H54 (cell line): Measurements from ENCODE around the gene SNX3.
"Not testable (repeated sequence)": the region's sequence is repeated elsewhere in the genome, so short reads cannot be mapped to it uniquely, and the experiment has no call there.

ENCODE experiments used
- DNase-seq: peaks from one replicate; pipeline ENCODE4 v3.0.0; 2011; ENCODE audit warnings: low spot score, mixed read lengths; ENCODE audit not compliant: insufficient read length
- FAIRE-seq: peaks from 3 replicates; lab custom pipeline; 2011; peaks lifted over from hg19 to GRCh38; lab: Jason Lieb, UNC
- POLR2A ChIP-seq: IDR thresholded peaks from 2 replicates; pipeline ENCODE4 v1.6.1; 2011; ENCODE audit warnings: low read depth, mild to moderate bottlenecking, low read length

The SNX3 gene

DNA sequence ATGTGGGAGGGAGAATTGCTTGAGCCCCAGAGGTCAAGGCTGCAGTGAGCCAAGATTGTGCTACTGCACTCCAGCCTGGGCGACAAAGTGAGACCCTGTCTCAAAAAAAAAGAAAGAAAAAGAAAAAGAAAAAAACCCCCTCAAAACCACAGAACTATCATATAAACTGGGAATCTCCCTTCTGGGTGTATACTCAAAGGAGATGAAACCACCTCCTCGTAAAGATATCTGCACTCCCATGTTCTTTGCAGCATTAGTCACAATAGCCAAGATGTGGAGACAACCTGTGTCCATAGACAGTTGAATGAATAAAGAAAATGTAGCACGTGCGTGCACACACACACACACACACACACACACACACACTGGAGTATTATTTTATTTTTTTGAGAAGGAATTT lies 25.5 kb upstream of the SNX3 start:
- TF ChIP-seq POLR2A: no peak
- FAIRE-seq (no peak), DNase-seq (no peak)

DNA sequence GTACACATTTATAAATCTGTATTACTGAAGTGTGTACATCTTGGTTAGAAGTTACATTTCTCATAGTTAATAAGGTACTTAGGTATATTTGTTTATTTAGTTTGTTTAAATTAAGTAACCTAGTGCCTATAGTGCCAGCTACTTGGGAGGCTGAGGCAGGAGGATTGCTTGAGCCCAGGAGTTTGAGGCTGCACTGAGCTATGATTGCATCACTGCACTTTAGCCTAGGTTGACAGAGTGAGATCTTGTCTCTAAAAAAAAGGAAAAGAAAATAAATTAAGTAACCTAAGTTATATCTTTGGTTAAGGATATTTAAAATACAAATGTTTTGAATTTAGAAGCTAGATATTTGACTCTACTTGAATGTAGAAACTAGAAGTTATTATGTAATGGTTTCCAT lies 24.5 kb upstream of the SNX3 start:
- FAIRE-seq: no peak
- TF ChIP-seq POLR2A: no peak
- DNase-seq: no peak

DNA sequence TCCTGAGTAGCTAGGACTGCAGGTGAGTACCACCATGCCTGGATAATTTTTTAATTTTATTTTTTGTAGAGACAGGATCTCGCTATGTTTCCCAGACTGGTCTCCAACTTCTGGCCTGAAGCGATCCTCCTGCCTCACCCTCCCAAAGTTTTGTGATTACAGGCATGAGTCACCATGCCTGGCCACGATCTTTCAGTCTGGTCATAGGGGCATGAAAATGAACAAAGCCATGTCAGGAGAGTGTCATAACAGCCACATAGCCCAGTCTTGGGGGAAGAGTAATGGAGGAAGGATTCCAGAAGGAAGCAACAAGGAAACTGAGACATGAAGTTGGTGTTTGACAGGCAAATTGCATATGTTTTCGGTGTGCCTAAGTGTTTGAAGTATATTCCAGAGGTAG lies 17.0 kb upstream of the SNX3 start:
- TF ChIP-seq POLR2A: no peak
- DNase-seq: no peak
- FAIRE-seq: no peak

DNA sequence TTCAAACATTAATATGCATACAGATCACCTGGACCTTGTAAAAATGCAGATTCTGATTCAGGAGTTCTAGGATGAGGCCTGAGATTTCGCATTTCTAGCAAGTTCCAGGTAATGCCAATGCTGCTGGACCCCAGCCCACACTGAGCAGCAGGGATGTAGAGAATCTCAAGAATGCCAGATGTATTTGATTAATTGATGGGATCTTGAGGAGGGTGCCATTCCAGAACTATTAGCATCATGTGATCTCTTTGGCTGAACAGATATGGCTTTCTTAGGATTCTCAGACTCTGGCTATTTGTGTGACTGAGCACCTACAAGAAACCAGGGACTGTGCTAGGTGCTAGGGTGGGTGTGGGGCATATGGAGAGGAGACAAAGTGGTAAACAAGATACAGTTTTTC lies 16.5 kb upstream of the SNX3 start:
- no peak for TF ChIP-seq POLR2A
- no peak for FAIRE-seq
- no peak for DNase-seq

DNA sequence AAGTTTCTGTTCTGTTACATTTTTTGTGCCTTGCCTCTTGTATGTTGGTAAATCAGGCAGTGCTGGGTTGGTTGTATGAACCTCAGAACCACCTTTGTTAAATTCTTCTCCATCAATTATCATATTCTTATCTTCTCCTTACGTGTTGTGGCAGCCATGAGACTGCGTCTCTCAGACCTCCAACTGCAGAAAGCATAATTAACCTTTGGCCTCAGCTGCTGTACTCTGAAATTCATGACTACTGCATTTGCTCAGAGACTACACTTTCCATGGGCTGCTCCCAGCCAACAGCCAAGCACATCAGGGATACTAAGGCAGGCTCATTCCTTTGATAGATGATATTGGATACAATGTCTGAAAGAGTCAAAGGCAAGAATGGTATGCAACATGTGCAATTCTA lies 15.1 kb upstream of the SNX3 start:
- no peak for TF ChIP-seq POLR2A
- DNase-seq (no peak), FAIRE-seq (no peak)

DNA sequence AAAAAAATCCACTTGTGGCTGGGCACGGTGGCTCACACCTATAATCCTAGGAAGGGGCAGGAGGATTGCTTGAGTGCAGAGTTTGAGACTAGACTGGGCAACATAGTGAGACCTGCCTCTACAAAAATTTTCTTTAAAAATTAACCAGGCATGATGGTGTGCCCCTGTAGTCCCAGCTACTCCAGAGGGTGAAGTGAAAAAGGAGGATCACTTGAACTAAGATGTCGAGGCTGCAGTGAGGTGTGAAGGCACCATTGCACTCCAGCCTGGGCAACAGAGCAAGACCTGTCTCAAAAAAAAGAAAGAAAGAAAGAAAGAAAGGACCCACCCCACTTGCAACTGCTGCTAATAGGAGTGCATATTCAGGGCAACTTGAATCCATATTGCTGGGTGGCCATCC lies 13.7 kb upstream of the SNX3 start:
- no peak for TF ChIP-seq POLR2A
- DNase-seq (no peak), FAIRE-seq (no peak)

DNA sequence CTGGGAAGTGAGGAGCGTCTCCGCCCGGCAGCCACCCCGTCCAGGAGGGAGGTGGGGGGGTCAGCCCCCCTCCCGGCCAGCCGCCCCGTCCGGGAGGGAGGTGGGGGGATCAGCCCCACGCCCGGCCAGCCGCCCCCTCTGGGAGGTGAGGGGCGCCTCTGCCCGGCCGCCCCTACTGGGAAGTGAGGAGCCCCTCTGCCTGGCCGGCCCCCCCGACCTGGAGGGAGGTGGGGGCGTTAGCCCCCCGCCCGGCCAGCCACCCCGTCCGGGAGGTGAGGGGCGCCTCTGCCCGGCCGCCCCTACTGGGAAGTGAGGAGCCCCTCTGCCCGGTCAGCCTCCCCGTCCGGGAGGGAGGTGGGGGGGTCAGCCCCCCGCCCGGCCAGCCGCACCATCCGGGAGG lies 9.1 kb upstream of the SNX3 start:
- not testable (repeated sequence) for DNase-seq, FAIRE-seq

DNA sequence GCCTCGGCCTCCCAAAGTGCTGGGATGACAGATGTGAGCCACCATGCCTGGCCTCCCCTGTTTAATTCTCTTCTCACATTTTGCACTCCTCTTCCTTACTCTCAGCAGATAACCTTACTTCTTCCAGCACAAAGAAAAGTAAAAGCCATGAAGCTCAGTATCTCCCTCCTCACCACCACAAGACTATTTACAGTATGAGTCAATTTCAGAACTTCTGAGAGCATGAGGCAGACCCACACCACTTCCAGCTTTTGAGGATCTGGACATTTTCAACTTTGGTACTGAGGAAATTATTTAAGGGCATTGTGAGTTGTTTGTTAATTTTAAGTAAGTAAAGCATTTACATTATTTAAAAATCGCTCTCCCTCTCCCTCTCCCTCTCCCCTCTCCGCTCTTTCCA lies 8.0 kb upstream of the SNX3 start:
- DNase-seq (no peak), FAIRE-seq (no peak)
- TF ChIP-seq POLR2A: no peak

DNA sequence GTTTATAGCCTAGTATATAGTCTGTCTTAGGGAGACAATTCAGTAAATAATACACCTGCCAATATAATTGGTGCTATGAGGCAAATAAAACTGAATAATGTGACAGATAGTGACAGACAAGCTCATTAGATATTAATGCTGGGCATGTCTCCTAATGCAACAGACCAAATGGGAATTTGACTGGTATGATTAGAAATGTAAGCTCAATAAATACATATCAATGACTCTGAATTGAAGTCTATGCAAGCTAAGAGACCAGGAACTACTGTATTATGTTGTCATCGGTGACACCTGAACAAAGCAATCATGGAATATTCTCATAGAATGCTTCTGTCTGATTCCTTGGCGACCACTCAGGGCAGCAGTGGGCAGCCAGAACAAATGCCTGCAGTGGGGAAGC lies 2.5 kb upstream of the SNX3 start:
- DNase-seq (no peak), FAIRE-seq (no peak)
- no peak for TF ChIP-seq POLR2A

DNA sequence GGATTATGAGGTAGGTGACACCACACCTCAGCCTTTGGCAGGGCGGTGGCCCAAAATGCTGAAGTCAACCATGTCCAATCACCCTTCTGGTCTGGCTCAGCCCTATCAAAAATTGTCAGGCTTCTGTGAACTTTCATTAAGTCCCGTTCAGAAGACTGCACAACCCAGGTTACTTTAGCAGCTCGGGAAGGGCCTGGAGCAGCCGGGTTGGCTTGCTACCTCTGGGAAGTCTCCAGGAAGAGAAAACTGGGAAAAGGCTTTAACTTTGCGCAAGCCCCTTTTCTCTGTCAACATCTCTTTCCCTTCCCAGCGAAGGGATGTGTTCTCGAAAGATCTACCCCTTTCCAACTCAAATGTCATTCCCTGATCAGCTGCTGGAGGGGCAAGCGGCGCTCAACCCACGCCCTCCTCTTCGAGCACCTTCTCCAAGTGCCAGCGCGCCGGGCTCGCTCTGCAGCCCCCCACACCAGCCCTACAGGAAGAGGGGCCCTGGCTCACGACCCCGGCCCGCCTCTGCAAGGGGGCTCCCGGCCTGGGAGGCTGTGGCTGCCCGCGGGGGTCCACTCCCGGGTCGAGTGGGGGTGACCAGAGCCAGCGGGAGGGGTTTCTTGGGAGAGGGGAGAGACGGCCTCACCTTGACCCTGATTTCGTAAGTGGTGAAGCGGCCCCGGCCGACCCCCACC lies 573 bp downstream of the SNX3 start:
- no peak for TF ChIP-seq POLR2A
- FAIRE-seq (no peak), DNase-seq (no peak)

DNA sequence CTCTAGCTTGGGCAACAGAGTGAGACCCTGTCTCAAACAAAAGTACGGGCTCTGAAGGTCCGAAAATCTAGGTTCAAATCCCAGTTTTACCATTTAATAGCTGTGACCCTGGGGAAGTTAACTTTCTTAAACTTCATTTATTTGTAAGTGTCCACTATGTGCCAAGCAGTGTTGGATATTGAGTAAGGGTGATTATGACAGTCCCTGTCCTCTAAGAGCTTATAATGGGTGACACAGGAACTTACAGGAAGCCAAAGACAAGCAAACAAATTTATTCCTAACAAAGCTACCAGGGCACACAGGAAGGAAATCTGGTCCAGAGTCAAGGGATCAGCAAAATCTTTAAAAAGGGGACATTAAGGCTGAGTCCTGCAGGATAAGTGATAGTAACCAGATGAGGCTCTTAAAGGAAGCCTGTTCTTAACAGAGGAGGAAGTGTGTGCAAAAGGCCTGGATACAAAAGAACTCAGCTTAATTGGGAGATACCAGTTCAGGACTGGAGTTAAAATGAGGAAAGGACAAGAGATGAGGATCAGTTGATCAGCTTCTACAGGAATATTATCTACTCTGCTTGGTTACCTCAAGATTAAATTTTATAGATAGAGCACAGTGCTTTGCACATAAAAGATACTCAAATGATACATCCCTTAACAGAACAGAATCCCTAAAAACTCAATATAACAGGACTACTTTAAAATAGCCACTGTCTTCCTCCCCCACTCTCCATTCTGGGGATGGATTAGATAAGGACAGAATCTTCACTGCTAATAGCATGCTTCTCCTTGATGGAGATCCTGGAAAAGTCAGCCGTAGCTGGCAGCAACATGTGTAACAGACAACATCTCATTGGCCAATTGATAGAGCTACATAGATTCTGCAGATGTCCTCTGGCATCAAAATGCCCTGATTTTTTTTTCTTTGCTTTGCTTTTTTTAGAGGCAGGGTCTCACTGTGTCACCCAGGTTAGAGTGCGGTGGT lies 6.1 kb downstream of the SNX3 start:
- DNase-seq (no peak), FAIRE-seq (no peak)
- TF ChIP-seq POLR2A: no peak

DNA sequence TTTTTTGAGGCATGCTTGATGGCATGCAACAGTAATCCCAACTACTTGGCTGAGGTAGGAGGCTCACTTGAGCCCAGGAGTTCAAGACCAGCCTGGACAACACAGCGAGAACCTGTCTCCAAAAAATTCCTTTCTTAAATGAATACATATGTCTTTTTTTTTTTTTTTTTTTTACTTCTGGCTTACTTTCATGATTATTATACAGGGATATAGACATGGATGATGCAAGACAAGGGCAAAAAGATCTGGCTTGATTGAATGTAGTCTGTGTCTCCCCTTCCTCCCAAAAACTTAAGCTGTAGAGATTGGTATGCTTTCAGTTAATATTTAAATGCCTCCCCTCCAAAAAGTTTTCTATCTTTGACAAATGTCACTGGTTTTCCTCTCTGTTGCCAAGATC lies 7.6 kb downstream of the SNX3 start:
- FAIRE-seq (no peak), DNase-seq (no peak)
- no peak for TF ChIP-seq POLR2A

DNA sequence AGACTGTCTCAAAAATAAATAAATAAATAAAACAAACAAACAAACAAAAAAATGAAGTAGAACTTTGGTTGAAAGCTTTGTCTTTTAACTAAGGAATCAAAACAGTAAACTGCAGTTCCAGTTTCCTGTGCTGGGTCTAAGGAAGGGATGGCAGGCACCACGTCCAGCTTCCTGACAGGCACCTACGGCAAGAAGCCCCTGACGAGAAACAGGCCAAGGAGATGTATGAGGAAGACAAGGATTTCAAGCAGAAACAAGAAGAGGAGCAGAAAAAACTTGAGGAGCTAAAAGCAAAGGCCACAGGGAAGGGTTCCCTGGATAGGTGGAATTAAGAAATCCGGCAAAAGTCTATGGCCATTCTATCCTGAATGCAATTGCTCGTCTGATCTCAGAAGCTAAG lies 8.8 kb downstream of the SNX3 start:
- no peak for TF ChIP-seq POLR2A
- FAIRE-seq (no peak), DNase-seq (no peak)

DNA sequence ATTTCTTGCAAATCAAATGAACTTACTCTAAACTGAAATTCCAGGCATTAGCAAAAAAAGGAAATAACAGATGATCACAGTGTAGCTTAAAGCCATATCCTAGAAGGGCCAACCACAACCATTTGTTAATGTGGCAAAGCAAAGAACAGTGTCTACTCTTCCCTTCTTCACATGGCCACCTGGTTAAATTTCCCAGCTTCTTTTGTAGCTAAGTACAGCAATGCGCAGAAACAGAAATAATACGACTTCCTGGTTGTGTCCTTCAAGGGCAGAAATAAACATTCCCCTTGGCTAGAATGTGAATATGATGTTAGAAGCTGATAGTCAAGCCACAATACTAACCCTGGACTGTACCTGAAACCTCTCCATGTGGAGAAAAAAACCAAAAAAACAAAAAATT lies 9.6 kb downstream of the SNX3 start:
- FAIRE-seq (no peak), DNase-seq (no peak)
- no peak for TF ChIP-seq POLR2A
